Neural progenitor cell (in vitro differentiated cells): Measurements from ENCODE around the gene HYAL4. TPM values are rescaled to one million over a fixed set of nuclear protein-coding genes. Genes with fewer than 3 reads are reported as not detected.

ENCODE experiments used
- DNase-seq: peaks from one replicate; pipeline ENCODE4 v3.0.0-alpha.2; 2016; ENCODE audit warnings: low spot score
- H2AFZ ChIP-seq: fragments of 200-600 bp; sonication (generic); replicated peaks from 2 replicates; pipeline ENCODE4 v1.6.1; 2016; ENCODE audit warnings: antibody characterized with exemption
- H3F3A ChIP-seq: fragments of 200-600 bp; sonication (generic); 2 replicates; pipeline ENCODE4 v1.6.1; 2016; ENCODE audit warnings: antibody characterized with exemption, low read depth
- H3K27ac ChIP-seq: fragments of 200-600 bp; sonication (generic); 2 replicates; pipeline ENCODE4 v1.5.1; 2016; ENCODE audit warnings: mild to moderate bottlenecking
- H3K27me3 ChIP-seq: fragments of 200-600 bp; sonication (generic); 2 replicates; pipeline ENCODE4 v1.6.1; 2016; ENCODE audit warnings: mild to moderate bottlenecking, moderate library complexity
- H3K36me3 ChIP-seq: fragments of 200-600 bp; sonication (generic); 2 replicates; pipeline ENCODE4 v1.5.1; 2016
- H3K4me1 ChIP-seq: fragments of 200-600 bp; sonication (generic); 2 replicates; pipeline ENCODE4 v1.6.1; 2016; ENCODE audit warnings: mixed run types
- H3K4me2 ChIP-seq: fragments of 200-600 bp; sonication (generic); 2 replicates; pipeline ENCODE4 v1.6.1; 2016
- H3K4me3 ChIP-seq: fragments of 200-600 bp; sonication (generic); 2 replicates; pipeline ENCODE4 v1.5.1; 2016
- H3K79me2 ChIP-seq: fragments of 200-600 bp; sonication (generic); 2 replicates; pipeline ENCODE4 v1.6.1; 2016; ENCODE audit warnings: low read depth
- H3K9ac ChIP-seq: fragments of 200-600 bp; sonication (generic); 2 replicates; pipeline ENCODE4 v1.6.1; 2016
- H3K9me3 ChIP-seq: fragments of 200-600 bp; sonication (generic); 2 replicates; pipeline ENCODE4 v1.5.1; 2016; ENCODE audit warnings: low read depth
- H4K20me1 ChIP-seq: fragments of 200-600 bp; sonication (generic); 2 replicates; pipeline ENCODE4 v1.6.1; 2016; ENCODE audit warnings: low read depth
- H3K27ac Mint-ChIP-seq: 3 replicates; pipeline ENCODE4 v1.8.0; 2021; ENCODE audit warnings: mixed read lengths
- H3K27me3 Mint-ChIP-seq: 2 replicates; pipeline ENCODE4 v1.8.0; 2022; ENCODE audit warnings: low read depth, mild to moderate bottlenecking, inconsistent platforms, moderate library complexity, mixed read lengths; ENCODE audit not compliant: insufficient read depth
- H3K36me3 Mint-ChIP-seq: 3 replicates; pipeline ENCODE4 v1.8.0; 2021; ENCODE audit warnings: mixed read lengths
- H3K4me1 Mint-ChIP-seq: 3 replicates; pipeline ENCODE4 v1.8.0; 2021; ENCODE audit warnings: mixed read lengths
- H3K4me3 Mint-ChIP-seq: 3 replicates; pipeline ENCODE4 v1.8.0; 2021; ENCODE audit warnings: mild to moderate bottlenecking, moderate library complexity, mixed read lengths
- H3K9me3 Mint-ChIP-seq: 3 replicates; pipeline ENCODE4 v1.8.0; 2020; ENCODE audit warnings: mixed read lengths
- CTCF ChIP-seq: fragments of 200-600 bp; sonication (generic); IDR thresholded peaks from 2 replicates; pipeline ENCODE4 v1.5.1; 2017; ENCODE audit warnings: antibody characterized with exemption, mild to moderate bottlenecking
- EZH2 ChIP-seq: fragments of 200-600 bp; sonication (generic); IDR thresholded peaks from 2 replicates; pipeline ENCODE4 v1.6.1; 2017; ENCODE audit warnings: antibody characterized with exemption, mild to moderate bottlenecking, moderate library complexity
- EZH2phosphoT487 ChIP-seq: fragments of 200-600 bp; sonication (generic); IDR thresholded peaks from 2 replicates; pipeline ENCODE4 v1.6.1; 2017; ENCODE audit warnings: antibody characterized with exemption
- total RNA-seq: library from RNA; depleted of rRNA; stranded (reverse); fragments of >200 nt; gene quantifications from 2 replicates; pipeline ENCODE4 v1.2.3, GENCODE V29; 2015; ENCODE audit warnings: low replicate concordance

Gene HYAL4
- total RNA-seq, 1 donor from 2014 or later: not detected

- Mint-ChIP-seq H3K4me1 (no peaks in the 10 kb centered on the region), H3K36me3 (no peaks in the 10 kb centered on the region), H3K27ac (no peak overlapping the region), H3K9me3 (peaks cover 2% of the 10 kb centered on the region), H3K27me3 (no peaks in the 10 kb centered on the region), H3K4me3 (no peak overlapping the region)
- no peak overlapping the region for H3K4me3 ChIP-seq
- no peak for DNase-seq
- H3K79me2 ChIP-seq: no peaks in the 10 kb centered on the region
- H4K20me1 ChIP-seq: no peaks in the 10 kb centered on the region
- no peak overlapping the region for H3K27ac ChIP-seq
- H2AFZ ChIP-seq: no peak overlapping the region
- H3F3A ChIP-seq: no peaks in the 10 kb centered on the region
- H3K9me3 ChIP-seq: no peaks in the 10 kb centered on the region
- TF ChIP-seq EZH2 (no peak), EZH2phosphoT487 (no peak), CTCF (no peak)
- no peak overlapping the region for H3K9ac ChIP-seq
- H3K27me3 ChIP-seq: no peaks in the 10 kb centered on the region
- H3K4me1 ChIP-seq: no peaks in the 10 kb centered on the region
- H3K36me3 ChIP-seq: no peaks in the 10 kb centered on the region
- H3K4me2 ChIP-seq: no peak overlapping the region
These were observed 35.5 kb upstream of the HYAL4 start for GRCh38 chr7:123809471-123809870.

GRCh38 chr7:123811056-123811455, 33.9 kb upstream of the HYAL4 start:
- Histone ChIP-seq H3K36me3 (no peaks in the 10 kb centered on the region), H3K79me2 (no peaks in the 10 kb centered on the region), H3F3A (no peaks in the 10 kb centered on the region), H2AFZ (no peak overlapping the region), H3K27ac (no peak overlapping the region), H3K4me3 (no peak overlapping the region), H3K9ac (no peak overlapping the region), H3K9me3 (no peaks in the 10 kb centered on the region), H3K27me3 (no peaks in the 10 kb centered on the region), H3K4me2 (no peak overlapping the region), H4K20me1 (no peaks in the 10 kb centered on the region), H3K4me1 (no peaks in the 10 kb centered on the region)
- DNase-seq: no peak
- Mint-ChIP-seq H3K4me1 (no peaks in the 10 kb centered on the region), H3K36me3 (no peaks in the 10 kb centered on the region), H3K4me3 (no peak overlapping the region), H3K27me3 (no peaks in the 10 kb centered on the region), H3K9me3 (peaks cover 2% of the 10 kb centered on the region), H3K27ac (no peak overlapping the region)
- TF ChIP-seq CTCF (no peak), EZH2 (no peak), EZH2phosphoT487 (no peak)

- no peak overlapping the region for H3K4me3 ChIP-seq
- H3K36me3 ChIP-seq: no peaks in the 10 kb centered on the region
- H3K9me3 ChIP-seq: no peaks in the 10 kb centered on the region
- H3K9ac ChIP-seq: no peak overlapping the region
- no peak overlapping the region for H2AFZ ChIP-seq
- no peaks in the 10 kb centered on the region for H3K27me3 Mint-ChIP-seq
- no peaks in the 10 kb centered on the region for H3K9me3 Mint-ChIP-seq
- H3K4me2 ChIP-seq: no peak overlapping the region
- H4K20me1 ChIP-seq: no peaks in the 10 kb centered on the region
- no peak overlapping the region for H3K27ac Mint-ChIP-seq
- H3K4me1 Mint-ChIP-seq: no peaks in the 10 kb centered on the region
- no peaks in the 10 kb centered on the region for H3K79me2 ChIP-seq
- DNase-seq: no peak
- no peaks in the 10 kb centered on the region for H3K27me3 ChIP-seq
- no peaks in the 10 kb centered on the region for H3F3A ChIP-seq
- no peaks in the 10 kb centered on the region for H3K36me3 Mint-ChIP-seq
- TF ChIP-seq EZH2 (no peak), CTCF (no peak), EZH2phosphoT487 (no peak)
- H3K4me3 Mint-ChIP-seq: no peak overlapping the region
- H3K27ac ChIP-seq: no peak overlapping the region
- H3K4me1 ChIP-seq: no peaks in the 10 kb centered on the region
These were observed 28.1 kb upstream of the HYAL4 start for GRCh38 chr7:123816916-123817315.
